C4-2B (cell line): ENCODE results near the gene CCDC33.
"Not testable (repeated sequence)": the region's sequence is repeated elsewhere in the genome, so short reads cannot be mapped to it uniquely, and the experiment has no call there.

ENCODE experiments used
- H3K27ac ChIP-seq: fragments of 450-650 bp; 2 replicates; pipeline ENCODE4 v1.5.1; 2017
- ZFX ChIP-seq: fragments of 450-650 bp; IDR thresholded peaks from 2 replicates; pipeline ENCODE4 v1.6.1; 2017
- TF ChIP-seq, protein P1 (sequence below): fragments of 450-650 bp; conservative IDR thresholded peaks from 2 replicates; pipeline ENCODE4 v1.5.1; 2017; ENCODE audit warnings: mild to moderate bottlenecking

Gene CCDC33

DNA sequence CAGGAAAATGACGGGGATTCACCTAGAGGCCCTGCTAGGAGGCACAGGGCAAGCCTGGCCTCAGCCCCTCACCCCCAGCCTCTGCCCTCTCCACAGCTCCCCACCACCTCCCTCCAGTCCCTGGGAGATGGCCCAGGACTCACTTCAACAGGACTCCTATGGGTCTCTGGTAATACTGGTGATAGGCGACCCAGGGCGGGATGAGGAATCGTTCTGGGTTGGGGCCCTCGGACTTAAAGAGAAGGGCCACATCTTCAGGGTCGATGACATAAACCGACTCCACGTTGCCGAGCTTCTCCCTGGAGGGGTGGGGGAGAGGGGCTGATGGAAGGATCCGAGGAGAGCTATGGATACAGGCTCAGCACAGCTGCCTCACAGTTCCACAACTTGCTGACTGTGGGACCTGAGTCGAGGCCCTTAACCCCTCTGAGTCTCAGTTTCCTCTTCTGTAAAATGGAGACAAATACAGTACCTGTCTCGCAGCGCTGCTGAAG lies 111.7 kb downstream of the CCDC33 start:
- TF ChIP-seq, protein P1, sequence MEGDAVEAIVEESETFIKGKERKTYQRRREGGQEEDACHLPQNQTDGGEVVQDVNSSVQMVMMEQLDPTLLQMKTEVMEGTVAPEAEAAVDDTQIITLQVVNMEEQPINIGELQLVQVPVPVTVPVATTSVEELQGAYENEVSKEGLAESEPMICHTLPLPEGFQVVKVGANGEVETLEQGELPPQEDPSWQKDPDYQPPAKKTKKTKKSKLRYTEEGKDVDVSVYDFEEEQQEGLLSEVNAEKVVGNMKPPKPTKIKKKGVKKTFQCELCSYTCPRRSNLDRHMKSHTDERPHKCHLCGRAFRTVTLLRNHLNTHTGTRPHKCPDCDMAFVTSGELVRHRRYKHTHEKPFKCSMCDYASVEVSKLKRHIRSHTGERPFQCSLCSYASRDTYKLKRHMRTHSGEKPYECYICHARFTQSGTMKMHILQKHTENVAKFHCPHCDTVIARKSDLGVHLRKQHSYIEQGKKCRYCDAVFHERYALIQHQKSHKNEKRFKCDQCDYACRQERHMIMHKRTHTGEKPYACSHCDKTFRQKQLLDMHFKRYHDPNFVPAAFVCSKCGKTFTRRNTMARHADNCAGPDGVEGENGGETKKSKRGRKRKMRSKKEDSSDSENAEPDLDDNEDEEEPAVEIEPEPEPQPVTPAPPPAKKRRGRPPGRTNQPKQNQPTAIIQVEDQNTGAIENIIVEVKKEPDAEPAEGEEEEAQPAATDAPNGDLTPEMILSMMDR, result no peak
- TF ChIP-seq ZFX, result no peak
- H3K27ac ChIP-seq, result no peak overlapping the region

DNA sequence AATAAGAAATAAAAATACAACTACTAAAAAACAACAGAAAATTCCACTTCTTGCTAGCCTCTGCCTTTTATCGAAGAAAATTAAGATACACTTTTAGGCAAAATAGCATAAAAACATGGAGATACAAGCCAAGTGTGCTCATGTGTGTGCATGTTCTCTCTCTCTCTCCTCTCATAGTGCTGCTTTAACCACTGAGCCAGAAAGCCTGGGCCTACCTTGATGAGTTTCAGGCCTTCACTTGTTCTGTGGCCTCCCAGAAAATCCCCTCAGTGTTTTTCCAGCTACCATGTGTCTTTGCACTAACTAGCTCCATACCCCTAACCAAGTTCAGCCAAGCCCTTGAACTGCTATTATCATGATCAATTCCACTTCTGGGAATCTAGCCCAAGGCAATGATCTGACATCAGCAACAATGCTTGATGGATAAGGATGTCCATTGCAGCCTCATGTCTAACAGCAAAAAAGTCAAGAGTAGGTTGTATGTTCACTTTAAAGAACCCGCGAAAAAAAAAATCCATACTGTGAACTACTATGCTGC lies 113.2 kb downstream of the CCDC33 start:
- no peak overlapping the region for H3K27ac ChIP-seq
- TF ChIP-seq, protein P1, result no peak
- TF ChIP-seq ZFX, result no peak

DNA sequence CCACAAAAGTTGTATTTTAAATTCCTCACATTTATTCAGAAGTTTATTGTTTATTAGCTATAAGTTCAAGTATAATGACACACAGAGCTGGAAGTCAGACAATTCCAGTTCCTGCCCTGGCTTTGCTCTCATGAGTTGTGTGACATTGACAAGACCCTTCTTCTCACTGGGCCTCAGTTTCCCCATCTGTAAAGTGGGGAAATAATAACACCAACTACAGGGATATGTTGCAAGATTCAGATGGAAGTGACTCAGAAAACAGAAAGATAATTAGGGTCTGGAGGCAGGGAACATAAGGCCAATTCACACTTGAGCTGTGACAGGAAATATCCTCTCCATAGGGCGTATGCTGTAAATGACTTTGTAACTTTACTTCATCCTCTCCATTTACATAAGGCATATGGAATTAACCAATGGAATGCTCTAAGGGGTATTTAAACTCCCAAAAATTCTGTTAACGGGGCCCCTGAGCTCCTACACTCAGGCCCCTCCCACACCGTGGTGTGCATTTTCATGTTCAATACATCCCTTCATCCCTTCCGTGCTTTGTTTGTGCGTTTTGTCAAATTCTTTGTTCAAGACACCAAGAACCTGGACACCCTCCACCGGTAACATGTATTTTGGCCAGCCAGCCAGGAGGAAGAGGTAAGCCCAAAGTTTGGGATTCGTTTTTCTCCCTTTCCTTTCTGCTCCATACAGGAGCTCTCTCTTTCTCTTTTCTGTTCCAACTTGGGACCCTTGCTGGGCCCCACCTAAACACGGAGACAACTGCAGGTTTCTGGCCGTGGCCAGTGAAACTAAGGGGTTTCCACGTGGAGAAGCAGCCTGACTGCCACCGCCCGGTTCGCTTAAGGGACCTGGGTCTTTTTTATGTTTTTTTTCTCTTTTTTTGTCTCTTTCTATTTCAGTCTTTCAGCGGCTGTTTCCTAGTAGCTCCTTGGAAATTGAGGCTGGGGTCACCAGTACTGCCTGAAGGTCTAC lies 114.5 kb downstream of the CCDC33 start:
- TF ChIP-seq, protein P1, result no peak
- no peak for TF ChIP-seq ZFX
- H3K27ac ChIP-seq, result no peak overlapping the region

DNA sequence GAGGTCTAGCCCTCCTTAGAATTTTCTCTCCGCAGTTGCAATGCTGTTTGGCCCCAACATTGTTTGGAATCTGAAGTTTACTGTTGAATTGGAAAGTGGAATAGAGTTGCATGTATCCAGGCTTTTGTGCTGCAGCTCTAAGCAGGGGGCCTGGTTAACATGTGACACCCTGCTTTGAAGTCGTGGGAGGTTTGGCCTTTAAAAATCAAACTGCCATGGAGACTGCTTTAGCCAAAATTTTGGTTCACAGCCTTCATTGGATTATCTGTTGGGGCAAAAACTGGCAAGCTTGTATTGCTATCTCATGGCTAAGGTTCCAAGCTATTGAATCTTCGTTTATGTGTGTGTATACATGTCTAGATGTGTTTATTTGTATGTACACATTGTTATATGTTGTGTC lies 115.5 kb downstream of the CCDC33 start:
- TF ChIP-seq, protein P1, result no peak
- TF ChIP-seq ZFX, result no peak
- H3K27ac ChIP-seq, result no peak overlapping the region

DNA sequence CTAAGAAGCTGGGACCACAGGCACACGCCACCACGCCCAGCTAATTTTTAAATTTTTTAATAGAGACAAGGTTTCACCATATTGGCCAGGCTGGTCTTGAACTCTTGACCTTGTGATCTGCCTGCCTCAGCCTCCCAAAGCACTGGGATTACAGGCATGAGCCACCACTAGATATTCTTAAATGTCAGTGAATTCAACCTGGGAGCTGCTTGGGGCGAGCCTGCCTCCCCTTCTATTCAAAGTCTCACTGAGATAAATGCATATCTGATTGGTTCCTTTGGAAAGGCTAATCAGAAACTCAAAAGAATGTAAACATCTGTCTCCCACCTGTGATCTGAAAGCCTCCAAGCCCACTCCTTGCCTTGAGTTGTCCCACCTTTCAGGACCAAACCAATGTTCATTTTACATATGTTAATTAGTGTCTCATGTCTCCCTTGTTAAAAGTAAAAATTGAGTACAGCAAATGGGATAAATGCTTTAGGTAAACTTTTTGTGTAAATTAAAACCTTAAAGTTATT lies 116.3 kb downstream of the CCDC33 start:
- H3K27ac ChIP-seq, result no peak overlapping the region
- TF ChIP-seq, protein P1, result no peak
- TF ChIP-seq ZFX, result no peak

DNA sequence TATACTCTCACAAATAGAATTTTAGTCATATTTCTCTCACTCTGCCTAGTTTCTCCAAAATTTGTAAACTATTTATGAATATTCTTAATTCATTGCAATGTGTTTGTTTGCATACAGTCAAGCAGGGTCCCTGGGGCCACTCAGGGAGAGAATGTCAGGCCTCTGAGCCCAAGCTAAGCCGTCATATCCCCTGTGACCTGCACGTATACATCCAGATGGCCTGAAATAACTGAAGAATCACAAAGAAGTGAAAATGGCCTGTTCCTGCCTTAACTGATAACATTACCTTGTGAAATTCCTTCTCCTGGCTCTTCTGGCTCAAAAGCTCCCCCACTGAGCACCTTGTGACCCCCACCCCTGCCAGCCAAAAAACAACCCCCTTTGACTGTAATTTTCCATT lies 117.9 kb downstream of the CCDC33 start:
- not testable (repeated sequence) for H3K27ac ChIP-seq

DNA sequence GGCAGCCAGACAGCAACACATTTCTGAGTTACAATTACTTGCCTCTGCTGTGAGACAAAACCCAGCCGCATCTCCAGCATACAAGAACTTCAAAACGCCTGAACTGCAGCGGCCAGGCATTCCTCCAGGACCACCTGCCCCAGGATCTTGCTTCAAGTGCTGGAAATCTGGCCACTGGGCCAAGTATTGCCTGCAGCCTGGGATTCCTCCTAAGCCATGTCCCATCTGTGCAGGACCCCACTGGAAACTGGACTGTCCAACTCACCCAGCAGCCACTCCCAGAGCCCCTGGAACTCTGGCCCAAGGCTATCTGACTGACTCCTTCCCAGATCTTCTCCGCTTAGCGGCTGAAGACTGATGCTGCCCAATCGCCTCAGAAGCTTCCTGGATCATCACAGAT lies 119.9 kb downstream of the CCDC33 start:
- not testable (repeated sequence) for H3K27ac ChIP-seq

DNA sequence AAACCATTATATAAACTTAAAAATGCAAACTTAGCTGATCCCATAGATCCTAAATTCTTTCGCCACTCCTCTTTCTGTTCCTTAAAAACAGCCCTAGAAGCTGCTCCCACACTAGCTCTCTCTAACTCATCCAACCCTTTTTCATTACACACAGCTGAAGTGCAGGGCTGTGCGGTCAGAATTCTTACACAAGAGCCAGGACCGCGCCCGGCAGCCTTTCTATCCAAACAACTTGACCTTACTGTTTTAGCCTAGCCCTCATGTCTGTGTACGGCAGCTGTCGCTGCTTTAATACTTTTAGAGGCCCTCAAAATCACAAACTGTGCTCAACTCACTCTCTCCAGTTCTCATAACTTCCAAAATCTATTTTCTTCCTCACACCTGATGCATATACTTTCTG lies 121.4 kb downstream of the CCDC33 start:
- not testable (repeated sequence) for H3K27ac ChIP-seq

DNA sequence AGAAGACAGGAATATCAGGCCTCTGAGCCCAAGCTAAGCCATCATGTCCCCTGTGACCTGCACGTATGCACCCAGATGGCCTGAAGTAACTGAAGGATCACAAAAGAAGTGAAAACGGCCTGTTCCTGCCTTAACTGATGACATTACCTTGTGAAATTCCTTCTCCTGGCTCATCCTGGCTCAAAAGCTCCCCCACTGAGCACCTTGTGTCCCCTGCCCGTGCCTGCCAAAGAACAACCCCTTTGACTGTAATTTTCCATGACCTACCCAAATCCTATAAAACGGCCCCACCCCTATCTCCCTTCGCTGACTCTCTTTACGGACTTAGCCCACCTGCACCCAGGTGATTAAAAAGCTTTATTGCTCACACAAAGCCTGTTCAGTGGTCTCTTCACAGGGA lies 123.2 kb downstream of the CCDC33 start:
- peak overlapping the region; percentile 82 for H3K27ac ChIP-seq

DNA sequence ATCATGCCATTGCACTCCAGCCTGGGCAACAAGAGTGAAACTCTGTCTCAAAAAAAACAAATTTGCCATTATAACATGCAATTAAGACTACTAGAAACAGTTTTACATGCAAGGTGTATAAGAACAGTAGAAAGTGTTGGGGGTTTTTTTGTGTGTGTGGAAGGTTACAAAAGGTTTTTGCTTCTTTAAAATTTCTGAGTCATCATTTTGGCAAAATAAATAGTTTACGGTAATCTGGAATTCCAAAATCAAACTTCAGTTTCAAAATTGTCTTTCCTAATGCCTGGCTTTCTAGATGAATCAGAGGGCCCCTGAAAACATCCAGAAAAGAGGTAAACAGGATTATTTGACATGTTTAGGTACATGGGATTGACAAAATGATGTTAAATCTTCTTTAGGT lies 124.7 kb downstream of the CCDC33 start:
- H3K27ac ChIP-seq, result peak overlapping the region; percentile 82
